ENCODE data around the gene CRYGS.

- TF ChIP-seq CTCF (IDR thresholded peaks at IDR 0.05; ENCODE audit: insufficient read depth, low read depth, low read length): no peak
- no peak for TF ChIP-seq EZH2 (IDR thresholded peaks at IDR 0.05; ENCODE audit: insufficient read depth, low read length)
These were observed 23.1 kb upstream of the CRYGS start, which contains the start of gene TBCCD1 for GRCh38 chr3:186567072-186567921.
